Activated T-helper 1 cell treated with Interleukin-2 at 50 U/mL for 16 hours (primary cell): ENCODE results near the gene YEATS4.

ENCODE experiments used
- DNase-seq: peaks from one replicate; pipeline ENCODE4 v3.0.0-alpha.2; 2020; ENCODE audit warnings: low read depth

YEATS4 gene

DNA sequence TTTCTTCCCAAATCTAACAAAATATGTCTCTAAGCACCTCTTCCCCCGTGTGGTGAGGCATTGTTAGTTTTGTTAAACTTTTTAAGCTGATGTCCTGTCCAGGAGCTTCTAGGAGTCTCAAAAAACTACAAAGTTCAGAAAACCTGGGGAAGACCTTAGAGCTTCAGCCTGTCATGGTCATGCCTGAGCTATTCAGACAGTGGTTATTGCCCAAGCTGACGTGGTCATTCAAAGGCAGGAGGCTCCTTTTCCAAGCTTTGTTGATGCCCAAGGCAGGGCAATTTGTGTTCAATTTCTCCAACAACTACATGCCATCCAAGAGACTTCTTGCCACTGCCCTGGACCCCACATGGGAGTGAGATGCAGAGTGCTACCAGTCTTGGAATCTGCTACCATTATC lies 17.1 kb upstream of the YEATS4 start:
- DNase-seq, result no peak

DNA sequence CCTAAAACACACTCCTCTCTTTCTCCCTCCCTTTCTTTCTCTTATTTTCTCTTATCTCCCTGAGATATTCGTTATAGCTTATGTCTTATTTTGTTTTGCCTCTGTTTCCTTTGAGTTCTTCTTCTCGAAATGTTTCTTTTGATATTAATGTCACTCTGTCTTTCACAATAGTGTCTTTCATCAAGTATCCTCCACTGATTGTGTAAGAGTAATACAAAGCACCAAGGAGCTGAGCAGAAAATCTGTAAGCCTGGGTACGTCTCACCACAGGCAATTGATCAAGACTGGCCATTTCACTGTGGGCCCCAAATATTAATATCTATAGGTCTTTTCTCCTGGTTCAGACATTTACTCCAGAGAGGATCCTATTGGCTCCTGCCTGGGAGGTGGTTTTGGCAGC lies 16.2 kb upstream of the YEATS4 start:
- no peak for DNase-seq

DNA sequence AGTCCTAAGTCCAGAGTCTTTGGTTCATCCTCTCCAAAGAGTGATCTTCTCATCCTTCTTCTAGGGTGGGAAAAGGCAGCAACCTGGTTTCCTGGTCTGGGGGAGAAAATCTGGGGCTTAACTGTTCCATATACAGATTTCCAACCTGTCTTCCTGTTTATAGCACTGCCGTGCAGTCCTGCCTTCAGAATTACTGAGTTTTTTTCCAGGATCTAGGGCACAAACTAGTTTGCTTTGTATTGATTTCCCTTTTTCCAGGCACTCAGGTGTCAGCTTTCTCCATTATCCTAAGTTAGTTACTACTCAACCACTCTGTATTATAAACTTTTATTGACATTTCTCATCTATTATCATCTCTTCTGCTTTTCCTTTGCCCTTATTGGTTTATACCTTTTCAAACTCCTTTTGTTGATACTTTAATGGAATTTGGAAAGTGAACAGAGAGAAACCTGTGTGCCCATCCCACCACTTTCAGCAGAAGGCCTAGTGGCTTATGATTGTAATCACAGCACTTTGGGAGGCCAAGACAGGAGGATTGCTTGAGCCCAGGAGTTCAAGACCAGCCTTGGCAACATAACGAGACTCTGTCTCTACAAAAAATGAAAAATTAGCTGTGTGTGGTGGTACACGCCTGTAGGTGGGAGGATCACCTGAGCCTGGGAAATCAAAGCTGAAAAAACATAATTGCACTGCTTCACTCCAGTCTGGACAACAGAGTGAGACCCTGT lies 15.5 kb upstream of the YEATS4 start:
- DNase-seq, result no peak

DNA sequence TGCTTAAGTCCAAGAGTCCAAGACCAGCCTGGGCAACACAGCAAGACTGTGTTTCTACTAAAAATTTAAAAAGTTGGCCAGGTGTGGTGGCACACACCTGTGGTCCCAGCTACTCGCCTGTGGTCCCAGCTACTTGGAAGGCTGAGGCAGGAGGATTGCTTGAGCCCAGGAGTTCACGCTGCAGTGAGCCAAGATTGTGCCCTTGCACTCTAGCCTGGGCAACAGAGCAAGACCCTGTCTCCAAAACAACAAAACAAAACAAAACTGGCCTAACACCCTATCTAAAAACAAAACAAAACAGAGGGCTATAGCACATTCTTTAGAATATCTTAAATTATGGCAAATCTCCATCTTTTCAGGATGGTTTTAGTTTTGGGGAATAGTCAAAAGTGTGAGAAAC lies 14.5 kb upstream of the YEATS4 start:
- no peak for DNase-seq

DNA sequence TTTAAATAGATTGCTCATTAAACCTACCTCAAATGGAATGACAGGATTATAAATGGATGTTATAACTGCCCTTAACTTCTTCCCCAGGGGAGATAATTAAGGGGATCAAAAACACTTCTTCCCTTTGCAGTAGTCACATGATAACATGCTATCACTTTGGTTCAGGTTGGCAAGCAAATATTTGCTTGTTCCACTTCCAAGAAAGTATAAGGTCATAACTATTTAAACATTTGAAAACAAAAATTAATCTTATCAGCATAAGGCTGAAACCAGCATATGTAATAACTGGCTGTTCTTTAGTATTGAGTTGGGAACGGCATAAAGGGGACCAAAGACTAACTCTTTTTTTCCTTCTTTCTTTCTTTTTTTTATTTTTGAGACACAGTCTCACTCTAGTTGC lies 13.8 kb upstream of the YEATS4 start:
- no peak for DNase-seq

DNA sequence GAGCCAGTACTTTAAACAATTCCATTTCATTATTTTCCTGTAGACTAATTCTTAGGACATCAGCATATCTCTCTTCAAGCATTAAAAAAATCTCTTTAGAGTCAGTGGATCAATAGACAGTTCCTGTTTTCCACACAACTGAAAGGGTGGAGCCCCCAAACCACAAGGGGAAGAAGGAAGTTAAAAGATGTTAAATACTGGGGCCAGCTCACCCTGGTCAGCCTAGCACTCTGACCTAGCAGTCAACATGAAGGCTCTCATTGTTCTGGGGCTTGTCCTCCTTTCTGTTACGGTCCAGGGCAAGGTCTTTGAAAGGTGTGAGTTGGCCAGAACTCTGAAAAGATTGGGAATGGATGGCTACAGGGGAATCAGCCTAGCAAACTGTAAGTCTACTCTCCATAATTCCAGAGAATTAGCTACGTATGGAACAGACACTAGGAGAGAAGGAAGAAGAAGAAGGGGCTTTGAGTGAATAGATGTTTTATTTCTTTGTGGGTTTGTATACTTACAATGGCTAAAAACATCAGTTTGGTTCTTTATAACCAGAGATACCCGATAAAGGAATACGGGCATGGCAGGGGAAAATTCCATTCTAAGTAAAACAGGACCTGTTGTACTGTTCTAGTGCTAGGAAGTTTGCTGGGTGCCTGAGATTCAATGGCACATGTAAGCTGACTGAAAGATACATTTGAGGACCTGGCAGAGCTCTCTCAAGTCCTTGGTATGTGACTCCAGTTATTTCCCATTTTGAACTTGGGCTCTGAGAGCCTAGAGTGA lies 11.2 kb upstream of the YEATS4 start, which contains the start of gene LYZ:
TSS of gene LYZ (plus strand) at position 220 of the 777 bp plus-strand sequence. CDS start at position 248, 28 bp downstream.
- DNase-seq, result no peak

DNA sequence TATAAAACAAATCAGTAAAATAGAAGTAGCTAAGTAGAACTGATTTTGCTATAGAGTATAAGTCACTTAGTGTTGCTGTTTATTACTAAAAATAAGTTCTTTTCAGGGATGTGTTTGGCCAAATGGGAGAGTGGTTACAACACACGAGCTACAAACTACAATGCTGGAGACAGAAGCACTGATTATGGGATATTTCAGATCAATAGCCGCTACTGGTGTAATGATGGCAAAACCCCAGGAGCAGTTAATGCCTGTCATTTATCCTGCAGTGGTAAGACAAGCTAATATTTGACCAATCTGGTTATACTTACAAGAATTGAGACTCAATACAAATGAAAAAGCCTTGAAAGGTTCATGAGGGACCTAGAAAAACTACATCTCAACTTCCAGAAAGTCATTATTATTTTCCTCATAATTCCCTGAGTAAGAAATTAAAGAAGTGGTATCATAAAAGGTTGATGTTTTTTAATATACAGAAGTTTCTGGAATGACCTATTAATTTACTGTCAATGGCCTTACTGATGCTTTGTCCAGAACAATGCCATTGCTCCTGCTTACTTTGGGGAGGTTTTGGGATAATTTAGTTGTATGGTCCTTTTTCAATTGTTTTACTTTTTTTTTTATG lies 9.4 kb upstream of the YEATS4 start:
- no peak for DNase-seq

DNA sequence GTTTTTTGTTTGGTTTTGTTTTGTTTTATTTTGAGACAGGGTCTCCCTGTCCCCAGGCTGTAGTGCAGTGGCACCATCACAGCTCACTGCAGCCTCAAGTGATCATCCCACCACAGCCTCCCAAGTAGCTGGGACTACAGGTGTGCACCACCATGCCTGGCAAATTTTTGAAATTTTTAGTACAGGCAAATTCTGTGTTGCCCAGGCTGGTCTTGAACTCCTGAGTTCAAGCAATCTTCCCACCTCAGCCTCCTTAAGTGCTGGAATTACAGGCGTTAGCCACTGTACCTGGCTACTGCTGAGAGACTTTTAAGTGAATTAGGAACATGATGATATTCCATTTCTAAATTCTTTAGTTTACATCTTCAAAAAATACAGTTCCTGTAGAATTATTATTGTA lies 8.8 kb upstream of the YEATS4 start:
- no peak for DNase-seq

DNA sequence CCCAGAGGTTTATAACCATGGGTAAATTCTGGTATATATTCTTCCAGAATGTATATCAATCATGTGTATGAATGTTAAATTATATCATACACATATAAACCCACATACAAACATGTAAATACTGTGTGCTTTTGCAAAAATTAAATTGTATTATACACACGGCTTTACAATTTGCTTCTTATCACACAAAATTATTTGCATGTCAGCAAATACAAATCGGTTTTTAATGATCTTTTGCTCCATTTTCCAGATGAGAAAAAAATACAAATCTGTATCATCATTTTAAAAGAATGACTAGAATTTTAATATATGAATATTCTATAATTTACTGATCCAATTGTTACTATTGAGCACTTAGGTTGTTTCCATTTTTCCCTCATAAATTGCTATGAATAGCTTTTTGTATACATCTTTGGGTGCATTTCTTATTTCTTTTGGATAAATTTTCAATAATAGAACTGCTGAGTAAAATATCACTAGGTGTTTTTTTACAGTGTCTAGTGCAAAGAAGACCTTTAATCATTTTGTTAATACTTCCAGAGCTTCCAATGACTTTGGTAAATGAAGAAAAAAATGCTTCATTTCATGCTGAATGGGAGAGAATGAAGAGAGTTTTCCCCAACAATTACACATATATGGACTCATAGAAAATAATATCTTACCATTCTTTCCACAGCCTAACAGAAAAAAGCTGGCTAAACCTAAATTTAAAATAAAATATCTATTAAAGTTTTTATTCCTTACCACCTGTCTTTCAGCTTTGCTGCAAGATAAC lies 7.9 kb upstream of the YEATS4 start:
- DNase-seq, result no peak

DNA sequence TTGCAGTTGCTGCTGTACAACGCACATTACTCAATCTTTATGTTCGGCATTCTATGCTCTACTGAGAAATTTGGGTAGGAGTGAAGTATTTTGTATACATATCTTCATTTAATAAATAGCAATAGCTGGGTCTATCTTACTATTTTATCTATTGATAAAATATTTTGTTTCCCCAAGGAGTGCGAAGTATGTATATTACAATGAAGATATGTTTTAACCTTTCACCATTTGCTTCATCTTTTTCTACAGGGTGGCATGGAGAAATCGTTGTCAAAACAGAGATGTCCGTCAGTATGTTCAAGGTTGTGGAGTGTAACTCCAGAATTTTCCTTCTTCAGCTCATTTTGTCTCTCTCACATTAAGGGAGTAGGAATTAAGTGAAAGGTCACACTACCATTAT lies 6.6 kb upstream of the YEATS4 start:
- DNase-seq, result no peak

DNA sequence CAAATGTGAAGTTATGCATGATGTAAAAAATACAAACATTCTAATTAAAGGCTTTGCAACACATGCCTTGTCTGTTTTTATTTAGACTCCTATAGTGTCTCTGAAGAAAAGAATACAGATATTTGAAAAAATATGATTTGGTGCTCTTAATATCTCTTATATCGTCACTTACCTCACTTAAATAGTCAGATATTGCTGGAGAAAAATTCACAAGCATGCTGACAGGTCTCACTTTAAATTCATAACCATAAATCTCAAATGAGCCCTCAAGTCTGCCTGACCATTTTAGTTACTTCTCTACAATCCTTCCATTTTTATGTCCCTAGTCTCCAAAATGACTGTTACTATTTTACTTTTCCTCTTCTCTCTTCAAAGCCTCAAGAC lies 5.4 kb upstream of the YEATS4 start:
- no peak for DNase-seq

DNA sequence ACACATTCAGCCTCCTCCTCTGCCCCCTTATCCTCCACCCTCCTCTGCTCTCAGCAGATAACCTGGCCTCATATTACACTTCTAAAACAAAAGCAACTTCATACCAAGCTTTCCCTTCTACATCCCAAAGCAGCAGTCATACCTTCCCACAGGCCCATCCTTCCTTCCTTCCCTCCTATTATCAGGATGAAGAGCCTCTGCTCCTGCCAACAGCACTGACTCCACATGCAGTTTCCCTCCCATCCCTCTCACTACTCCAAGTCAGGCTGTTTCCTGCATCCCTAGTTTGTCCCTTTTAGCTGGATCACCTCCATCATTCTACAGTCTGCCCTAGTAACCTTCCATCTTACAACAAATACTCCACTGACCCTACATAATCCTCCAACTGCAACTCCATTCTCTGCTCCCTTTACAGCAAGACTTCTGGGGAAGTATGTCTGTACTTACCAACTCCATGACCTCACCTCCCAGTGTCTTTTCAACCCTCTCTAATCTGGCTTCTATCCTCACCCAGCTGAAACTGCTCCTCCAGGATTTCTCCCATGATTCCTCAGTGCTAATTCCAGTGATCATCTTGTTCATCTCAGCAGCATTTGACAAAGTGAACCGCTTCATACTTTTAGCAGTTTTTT lies 4.9 kb upstream of the YEATS4 start:
- DNase-seq, result no peak

DNA sequence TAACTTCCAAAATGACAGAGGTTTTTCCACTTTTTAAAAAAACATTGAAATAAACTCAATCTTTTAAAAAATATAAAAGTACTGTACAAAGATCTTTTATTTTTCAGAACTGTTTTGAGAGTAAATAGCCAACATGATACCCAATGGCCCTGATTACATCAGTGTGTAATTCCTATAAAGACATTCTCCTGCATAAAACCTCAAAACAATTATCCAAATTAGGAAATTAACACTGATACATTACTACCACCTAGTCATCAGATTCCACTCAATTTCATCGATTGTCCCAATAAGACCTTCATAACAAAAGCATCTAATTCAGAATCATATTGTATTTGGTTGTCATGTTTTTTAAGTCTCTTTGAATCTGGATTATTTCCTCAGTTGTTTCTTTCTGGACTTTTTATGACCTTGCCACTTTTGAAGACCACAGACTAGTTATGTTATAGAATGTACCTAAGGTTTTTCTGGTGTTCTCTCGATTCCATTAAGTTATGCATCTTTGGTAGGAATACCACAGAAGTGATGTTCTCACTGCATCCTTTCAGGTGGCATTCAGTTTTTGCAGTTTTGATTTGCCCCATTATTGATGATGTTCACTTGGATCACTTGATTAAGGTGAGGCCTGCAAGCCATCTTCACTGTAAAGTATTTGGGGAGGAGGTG lies 4.0 kb upstream of the YEATS4 start:
- no peak for DNase-seq

DNA sequence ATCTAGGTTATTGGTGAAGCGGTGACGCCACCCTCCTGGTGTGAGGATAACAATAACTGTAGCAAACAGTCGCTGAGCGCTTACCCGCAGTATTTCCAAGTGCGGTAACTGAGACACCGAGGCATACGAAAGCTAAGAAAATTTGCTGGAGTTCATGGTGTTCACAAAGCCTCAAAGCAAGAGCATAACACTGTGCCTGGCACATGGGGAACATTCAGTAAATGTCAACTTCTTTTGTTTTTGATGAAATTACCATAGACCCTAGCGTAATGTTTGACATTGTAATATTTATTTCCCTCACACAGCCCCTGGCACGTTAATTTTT lies 767 bp downstream of the YEATS4 start:
- DNase-seq, result no peak

DNA sequence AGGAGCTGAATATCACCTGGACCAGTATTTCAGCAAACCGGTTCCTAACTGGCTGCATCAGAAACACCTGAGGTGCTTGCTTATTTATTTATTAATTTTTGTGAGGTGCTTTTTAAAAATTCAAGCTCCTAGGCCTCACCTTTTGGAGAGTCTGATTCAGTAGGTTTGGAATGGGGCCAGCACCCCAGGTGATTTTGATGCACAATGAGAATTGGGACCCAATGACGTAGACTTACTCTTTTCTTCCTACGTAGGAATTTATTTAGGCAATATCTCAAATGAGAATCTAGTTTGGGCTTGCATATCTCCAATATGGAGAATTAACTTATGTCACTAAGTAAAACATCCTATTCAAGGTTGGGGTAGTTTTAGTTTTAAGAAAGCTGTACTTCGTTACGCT lies 7.3 kb downstream of the YEATS4 start:
- no peak for DNase-seq

DNA sequence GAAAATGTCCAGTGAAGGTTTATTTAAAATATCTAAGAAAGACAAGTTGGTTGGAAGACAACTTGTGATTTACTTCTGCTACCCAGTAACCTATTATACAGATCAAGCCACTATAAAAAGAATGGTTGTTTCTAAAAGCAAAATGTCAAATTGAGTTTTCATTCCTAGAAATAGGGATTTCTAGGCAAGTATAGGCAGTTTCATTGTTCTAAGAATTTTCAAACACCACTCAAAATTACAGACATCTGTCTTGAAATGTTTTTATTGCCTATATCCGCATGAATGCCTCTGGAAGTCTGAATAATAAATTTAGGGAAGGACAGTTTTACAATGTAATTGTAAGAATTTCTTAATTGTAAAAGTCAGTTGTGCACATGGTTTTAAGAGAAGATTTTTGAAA lies 8.6 kb downstream of the YEATS4 start:
- DNase-seq, result no peak

DNA sequence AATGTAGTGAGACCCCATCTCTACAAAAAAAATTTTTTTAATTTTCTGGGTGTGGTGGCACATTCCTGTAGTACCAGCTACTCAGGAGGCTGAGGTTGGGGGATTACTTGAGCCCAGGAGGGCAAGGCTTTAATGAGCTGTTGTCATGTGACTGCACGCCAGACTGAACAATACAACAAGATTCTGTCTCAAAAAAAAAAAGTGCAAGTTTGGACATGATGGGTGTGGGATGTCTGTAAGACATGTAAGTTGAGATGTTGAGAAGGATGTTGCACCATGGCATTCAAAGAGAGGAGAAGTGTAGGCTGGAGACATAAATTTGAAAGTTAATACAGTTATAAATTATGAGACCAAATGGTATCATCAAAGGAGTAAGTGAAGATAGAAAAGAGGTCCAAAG lies 23.5 kb downstream of the YEATS4 start:
- no peak for DNase-seq

DNA sequence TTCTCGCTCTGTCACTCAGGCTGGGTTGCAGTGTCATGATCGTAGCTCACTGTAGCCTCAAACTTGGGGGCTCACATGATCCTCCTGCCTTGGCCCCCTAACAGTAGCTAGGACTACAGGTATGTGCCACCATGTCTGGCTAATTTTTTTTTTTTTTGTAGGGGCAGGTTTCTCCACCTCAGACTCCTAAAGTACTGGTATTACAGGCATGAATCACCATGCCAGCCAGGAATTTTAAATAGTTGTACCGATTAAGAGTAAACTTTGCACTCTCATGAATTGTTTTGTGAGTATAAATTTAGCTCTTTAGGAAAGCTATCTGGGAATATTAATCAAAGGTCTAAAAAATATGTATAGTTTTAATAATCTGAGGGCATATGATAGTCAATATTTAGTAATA lies 25.5 kb downstream of the YEATS4 start:
- DNase-seq, result no peak

DNA sequence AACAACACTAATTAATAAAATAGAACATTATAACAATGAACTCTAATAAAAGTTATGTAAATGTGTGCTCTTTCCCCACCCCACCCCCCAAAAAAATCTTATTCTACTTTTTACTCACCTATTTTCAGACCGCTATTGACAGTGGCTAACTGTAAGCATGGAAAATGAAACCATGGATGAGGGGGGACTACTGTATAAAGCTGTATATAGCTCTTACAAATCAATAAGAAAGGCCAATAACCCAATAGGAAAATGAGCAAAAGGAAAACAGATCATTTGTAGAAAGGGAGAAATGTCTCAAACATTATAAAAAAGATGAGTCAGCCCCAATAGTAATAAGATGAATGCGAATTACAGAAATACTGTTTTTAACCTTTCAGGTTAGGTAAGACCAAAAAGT lies 27.4 kb downstream of the YEATS4 start:
- no peak for DNase-seq

DNA sequence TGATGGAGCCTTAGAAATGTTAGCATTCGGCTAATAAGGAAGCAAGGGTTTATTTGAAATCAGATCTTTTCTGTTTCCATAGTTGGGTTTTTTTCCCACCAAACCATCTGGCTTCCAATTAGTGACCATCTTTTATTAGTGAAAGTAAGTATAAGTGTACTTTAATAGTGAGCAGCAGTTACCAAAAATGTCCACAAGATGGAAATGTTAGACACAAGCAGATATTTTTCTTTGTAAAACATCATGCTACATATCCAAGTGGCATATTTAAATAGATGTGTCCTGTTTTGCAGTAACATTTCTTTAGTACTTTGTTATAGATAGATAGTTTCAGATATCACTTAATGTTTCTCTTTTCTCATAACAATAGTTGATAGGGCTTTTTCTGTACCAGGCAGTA lies 28.8 kb downstream of the YEATS4 start:
- no peak for DNase-seq

DNA sequence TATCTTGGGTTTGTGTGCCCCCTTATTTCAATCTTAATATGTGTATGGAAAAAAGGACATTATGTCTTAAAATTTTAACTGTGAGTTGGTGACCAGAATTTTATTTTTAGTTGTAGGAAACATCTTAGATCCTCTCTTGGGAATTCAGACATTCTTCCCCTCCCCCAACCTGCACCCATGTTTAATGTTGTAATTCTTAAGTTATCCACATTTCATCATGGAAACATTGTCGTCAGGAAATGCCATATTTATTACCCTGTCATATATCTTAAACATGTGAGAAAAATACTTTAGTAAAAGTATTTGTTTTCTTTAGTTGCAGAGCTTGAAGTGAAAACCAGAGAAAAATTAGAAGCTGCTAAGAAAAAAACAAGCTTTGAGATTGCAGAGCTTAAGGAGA lies 30.3 kb downstream of the YEATS4 start:
- no peak for DNase-seq
